Activated T-helper 1 cell treated with anti-CD3 and anti-CD28 coated beads, Interleukin-12 subunit alpha, Interleukin-12 subunit beta, Interleukin-2, Interleukin-4 antibody, amounts not matched to agents 30 ng/mL and 10 ng/mL and 1 ng/mL, durations not matched to agents 14 hours and 24 hours and 36 hours (primary cell): ENCODE results near the gene MKKS. TPM values are rescaled to one million over a fixed set of nuclear protein-coding genes. Genes with fewer than 3 reads are reported as not detected.

ENCODE experiments used
- total RNA-seq: library from RNA; stranded (reverse); gene quantifications from 2 replicates; pipeline ENCODE4 v1.2.3, GENCODE V29; 2022

MKKS gene
- total RNA-seq, 1 donor from 2014 or later: 7.5 TPM

Other genes with a start within 250 kb of the MKKS start
- 3.7 and 3.9 TPM in 2 replicates for gene SNAP25, start 215.4 kb downstream of the MKKS start, total RNA-seq
- gene SLX4IP, start 1.1 kb upstream of the MKKS start, total RNA-seq: 5.0 and 5.8 TPM in 2 replicates
- gene JAG1, start 239.8 kb upstream of the MKKS start, total RNA-seq: 1.3 and 1.4 TPM in 2 replicates